OCI-LY7 (cell line): ENCODE measurements around the gene CTNNBL1.

ENCODE experiments used
- CTCF ChIP-seq: fragments of 200-600 bp; sonication (generic); conservative IDR thresholded peaks from 2 replicates; pipeline ENCODE4 v1.5.1; 2014; ENCODE audit warnings: mild to moderate bottlenecking, antibody characterized with exemption, low read length, moderate library complexity, mixed read lengths
- EZH2phosphoT487 ChIP-seq: fragments of 200-600 bp; sonication (generic); IDR thresholded peaks from 2 replicates; pipeline ENCODE4 v1.6.1; 2018; ENCODE audit warnings: low read depth, borderline replicate concordance, mild to moderate bottlenecking, mixed run types, antibody characterized with exemption, low read length, moderate library complexity, mixed read lengths

GRCh38 chr20:37770908-37771307 is 77.1 kb downstream of the CTNNBL1 start:
- TF ChIP-seq CTCF (no peak), EZH2phosphoT487 (no peak)
